ENCODE measurements around the gene TMEM198. TPM values are rescaled to one million over a fixed set of nuclear protein-coding genes. Genes with fewer than 3 reads are reported as not detected.

The TMEM198 gene
- total and polyA plus RNA-seq, 12 donors, result 3.3 to 16.2 (median 10.2) TPM

GRCh38 chr2:219501849-219502248, 42.0 kb upstream of the TMEM198 start:
- Histone ChIP-seq H3K4me1 (replicated peaks in 1 of 2) (peaks cover 6 to 23% of the 10 kb centered on the region in 2 donors), H3K27ac (no peak overlapping the region), H3K36me3 (replicated peaks in 1 of 2) (peaks cover 0 to 35% of the 10 kb centered on the region in 2 donors), H3K4me3 (no peak overlapping the region), H3K9me3 (replicated peaks in 1 of 3) (no peaks in the 10 kb centered on the region), H3K27me3 (no peaks in the 10 kb centered on the region)
- TF ChIP-seq CTCF (IDR thresholded peaks at IDR 0.05) (no peak), POLR2A (IDR thresholded peaks at IDR 0.05) (no peak)
- intact Hi-C loops (cut with DNase I), result no loop called here
- DNase-seq, result no peak
- WGBS, 4 donors, result 90 to 96% (median 92%) methylated on average over 12 to 14 of the region's 14 CpGs

- Histone ChIP-seq H3K27ac (no peak overlapping the region), H3K4me3 (no peak overlapping the region), H3K36me3 (replicated peaks in 1 of 2) (peaks cover 0 to 35% of the 10 kb centered on the region in 2 donors), H3K27me3 (no peaks in the 10 kb centered on the region), H3K9me3 (replicated peaks in 1 of 3) (no peaks in the 10 kb centered on the region), H3K4me1 (replicated peaks in 1 of 2) (peaks cover 6 to 16% of the 10 kb centered on the region in 2 donors)
- DNase-seq, result no peak
- intact Hi-C loops (cut with DNase I), result no loop called here
- TF ChIP-seq POLR2A (IDR thresholded peaks at IDR 0.05) (no peak), CTCF (IDR thresholded peaks at IDR 0.05) (no peak)
These were observed 41.2 kb upstream of the TMEM198 start for GRCh38 chr2:219502618-219503017.

- H3K27me3 ChIP-seq, result no peaks in the 10 kb centered on the region
- WGBS, 4 donors, result 80 to 91% (median 89%) methylated on average over 3 to 9 of the region's 9 CpGs
- TF ChIP-seq POLR2A (IDR thresholded peaks at IDR 0.05) (no peak), CTCF (IDR thresholded peaks at IDR 0.05) (no peak)
- no peak for DNase-seq
- H3K4me3 ChIP-seq, result no peak overlapping the region
- H3K27ac ChIP-seq, result peak overlapping the region in 1 of 5 donors; percentile 64
- no peaks in the 10 kb centered on the region for H3K9me3 ChIP-seq (replicated peaks in 1 of 3)
- peaks cover 0 to 35% of the 10 kb centered on the region in 2 donors for H3K36me3 ChIP-seq (replicated peaks in 1 of 2)
- peaks cover 0 to 6% of the 10 kb centered on the region in 2 donors for H3K4me1 ChIP-seq (replicated peaks in 1 of 2)
- intact Hi-C loops (cut with DNase I), result no loop called here
These were observed 38.2 kb upstream of the TMEM198 start for GRCh38 chr2:219505585-219505984.

GRCh38 chr2:219506153-219506801, 37.6 kb upstream of the TMEM198 start:
- intact Hi-C loops (cut with DNase I), result no loop called here
- peaks cover 0 to 6% of the 10 kb centered on the region in 2 donors for H3K4me1 ChIP-seq (replicated peaks in 1 of 2)
- no peak for DNase-seq
- H3K27ac ChIP-seq, result peak overlapping the region in 1 of 5 donors; percentile 64
- H3K36me3 ChIP-seq (replicated peaks in 1 of 2), result peaks cover 0 to 35% of the 10 kb centered on the region in 2 donors
- TF ChIP-seq POLR2A (IDR thresholded peaks at IDR 0.05) (no peak), CTCF (IDR thresholded peaks at IDR 0.05) (no peak)
- no peaks in the 10 kb centered on the region for H3K27me3 ChIP-seq
- WGBS, 4 donors, result 86 to 92% (median 90%) methylated on average over 17 to 23 of the region's 23 CpGs
- no peak overlapping the region for H3K4me3 ChIP-seq
- H3K9me3 ChIP-seq (replicated peaks in 1 of 3), result no peaks in the 10 kb centered on the region
